ENCODE measurements around the gene KLHL35. TPM values are rescaled to one million over a fixed set of nuclear protein-coding genes. Genes with fewer than 3 reads are reported as not detected.

The KLHL35 gene
- total and polyA plus RNA-seq, 3 donors from 2014 or later, result 15.4 to 58.2 (median 51.2) TPM

- Histone ChIP-seq H3K4me3 (no peak overlapping the region), H3K36me3 (ENCODE audit: low read depth, missing control alignments) (no peaks in the 10 kb centered on the region), H3K27me3 (no peaks in the 10 kb centered on the region), H3K4me1 (peaks cover 7% of the 10 kb centered on the region), H3K9me3 (no peaks in the 10 kb centered on the region), H3K27ac (no peak overlapping the region)
- intact Hi-C loops (cut with DNase I; ENCODE audit: low total_unique reads), result no loop called here
- no peak for DNase-seq
- no peak for TF ChIP-seq CTCF (IDR thresholded peaks at IDR 0.05)
- no peak for TF ChIP-seq POLR2A (IDR thresholded peaks at IDR 0.05)
- WGBS, 2 donors, result 89 to 92% methylated on average over 3 to 6 of the region's 6 CpGs
Measured at GRCh38 chr11:75473684-75474083, 40.7 kb upstream of the KLHL35 start.

- H3K36me3 ChIP-seq (ENCODE audit: low read depth, missing control alignments), result no peaks in the 10 kb centered on the region
- no peak overlapping the region for H3K27ac ChIP-seq
- TF ChIP-seq POLR2A (IDR thresholded peaks at IDR 0.05) (no peak), CTCF (IDR thresholded peaks at IDR 0.05) (no peak)
- intact Hi-C loops (cut with DNase I; ENCODE audit: low total_unique reads), result no loop called here
- WGBS, 2 donors, result 89 to 97% methylated on average over 5 of the region's 5 CpGs
- DNase-seq, result no peak
- no peaks in the 10 kb centered on the region for H3K27me3 ChIP-seq
- H3K9me3 ChIP-seq, result no peaks in the 10 kb centered on the region
- peaks cover 10% of the 10 kb centered on the region for H3K4me1 ChIP-seq
- no peak overlapping the region for H3K4me3 ChIP-seq
Measured at GRCh38 chr11:75472081-75472732, 39.2 kb upstream of the KLHL35 start.

GRCh38 chr11:75471176-75471973, 38.4 kb upstream of the KLHL35 start:
- Histone ChIP-seq H3K9me3 (no peaks in the 10 kb centered on the region), H3K4me3 (no peak overlapping the region), H3K4me1 (peaks cover 10% of the 10 kb centered on the region), H3K36me3 (ENCODE audit: low read depth, missing control alignments) (no peaks in the 10 kb centered on the region), H3K27ac (no peak overlapping the region), H3K27me3 (no peaks in the 10 kb centered on the region)
- TF ChIP-seq POLR2A (IDR thresholded peaks at IDR 0.05), result no peak
- TF ChIP-seq CTCF (IDR thresholded peaks at IDR 0.05), result no peak
- no peak for DNase-seq
- intact Hi-C loops (cut with DNase I; ENCODE audit: low total_unique reads), result no loop called here
- WGBS, 2 donors, result 68% methylated on average over 6 to 7 of the region's 7 CpGs

- no peaks in the 10 kb centered on the region for H3K27me3 ChIP-seq
- intact Hi-C loops (cut with DNase I; ENCODE audit: low total_unique reads), result no loop called here
- TF ChIP-seq POLR2A (IDR thresholded peaks at IDR 0.05) (no peak), CTCF (IDR thresholded peaks at IDR 0.05) (no peak)
- H3K9me3 ChIP-seq, result no peaks in the 10 kb centered on the region
- H3K36me3 ChIP-seq (ENCODE audit: low read depth, missing control alignments), result no peaks in the 10 kb centered on the region
- H3K4me1 ChIP-seq, result peaks cover 10% of the 10 kb centered on the region
- no peak overlapping the region for H3K27ac ChIP-seq
- no peak overlapping the region for H3K4me3 ChIP-seq
- DNase-seq, result no peak
- WGBS, 2 donors, result 93 to 96% methylated on average over 7 of the region's 7 CpGs
Measured at GRCh38 chr11:75470476-75471080, 37.6 kb upstream of the KLHL35 start.
